Erythroblast (primary cell): Measurements from ENCODE around the gene PAQR8.

ENCODE experiments used
- GATA1 ChIP-seq: IDR thresholded peaks from 2 replicates; pipeline ENCODE4 v1.6.1; 2011; ENCODE audit warnings: low read depth, mild to moderate bottlenecking, control low read depth, low read length, moderate library complexity
- POLR2A ChIP-seq: IDR thresholded peaks from 2 replicates; pipeline ENCODE4 v1.6.1; 2011; ENCODE audit warnings: mild to moderate bottlenecking, low read length

- TF ChIP-seq POLR2A (no peak), GATA1 (no peak)
These were observed 21.4 kb upstream of the PAQR8 start for GRCh38 chr6:52340603-52340880.
